Spinal cord (tissue), 10 donors: ENCODE measurements around the gene CCDC81. TPM values are rescaled to one million over a fixed set of nuclear protein-coding genes. Genes with fewer than 3 reads are reported as not detected.
A peak's percentile ranks its signal among the peaks of the same experiment; 100 is the strongest.

ENCODE experiments used
- DNase-seq, 6 donors: peaks; one replicate each; pipeline versions ENCODE4 v3.0.0 to v3.0.0-alpha.2; 2013 to 2015; ENCODE audit warnings: low spot score in 6 of 6, low read depth in 4 of 6
- H3K27ac ChIP-seq: one replicate; pipeline ENCODE4 v1.5.1; 2013; ENCODE audit warnings: low read depth, low read length, control low read depth
- H3K27me3 ChIP-seq: one replicate; pipeline ENCODE4 v1.6.1; 2013; ENCODE audit warnings: low read length; ENCODE audit not compliant: control insufficient read depth, insufficient read depth
- H3K36me3 ChIP-seq: one replicate; pipeline ENCODE4 v1.6.1; 2013; ENCODE audit warnings: low read length; ENCODE audit not compliant: control insufficient read depth, insufficient read depth
- H3K4me1 ChIP-seq: one replicate; pipeline ENCODE4 v1.6.1; 2013; ENCODE audit warnings: low read length; ENCODE audit not compliant: control insufficient read depth, insufficient read depth
- H3K4me3 ChIP-seq: one replicate; pipeline ENCODE4 v1.5.1; 2013; ENCODE audit warnings: low read depth, low read length, control low read depth
- H3K9me3 ChIP-seq: one replicate; pipeline ENCODE4 v1.6.1; 2013; ENCODE audit warnings: low read length; ENCODE audit not compliant: control insufficient read depth, insufficient read depth
- WGBS: methylation state at CpG from one replicate; pipeline ENCODE4 v1.1.5; 2013; ENCODE audit warnings: missing lambda C conversion rate; ENCODE audit not compliant: insufficient coverage; 5-methylcytosine and 5-hydroxymethylcytosine counted together
- polyA plus RNA-seq, 2 donors: library from polyadenylated mRNA; unstranded; fragments of 120-200 nt; gene quantifications; one replicate each; pipeline ENCODE4 v1.2.1, GENCODE V29; 2013; ENCODE audit not compliant: insufficient read length in 2 of 2
- total RNA-seq, 2 donors: library from RNA; depleted of rRNA in 1 of 2; stranded (reverse); fragments of 120-200 nt in 1 of 2; fragments of >200 nt in 1 of 2; gene quantifications; one replicate each; pipeline versions ENCODE4 v1.2.3 to v1.2.4, GENCODE V29; 2013 to 2014
- donor health status: healthy.

The CCDC81 gene
- total and polyA plus RNA-seq, 4 donors, result 4.0 to 8.6 (median 4.5) TPM

GRCh38 chr11:86363424-86363823 is 11.3 kb upstream of the CCDC81 start:
- no CpG with 5 or more reads among the region's 1 CpG for WGBS
- Histone ChIP-seq H3K27ac (no peak overlapping the region), H3K9me3 (no peaks in the 10 kb centered on the region), H3K36me3 (no peaks in the 10 kb centered on the region), H3K4me3 (no peak overlapping the region), H3K27me3 (no peaks in the 10 kb centered on the region), H3K4me1 (no peaks in the 10 kb centered on the region)
- no peak for DNase-seq

DNA sequence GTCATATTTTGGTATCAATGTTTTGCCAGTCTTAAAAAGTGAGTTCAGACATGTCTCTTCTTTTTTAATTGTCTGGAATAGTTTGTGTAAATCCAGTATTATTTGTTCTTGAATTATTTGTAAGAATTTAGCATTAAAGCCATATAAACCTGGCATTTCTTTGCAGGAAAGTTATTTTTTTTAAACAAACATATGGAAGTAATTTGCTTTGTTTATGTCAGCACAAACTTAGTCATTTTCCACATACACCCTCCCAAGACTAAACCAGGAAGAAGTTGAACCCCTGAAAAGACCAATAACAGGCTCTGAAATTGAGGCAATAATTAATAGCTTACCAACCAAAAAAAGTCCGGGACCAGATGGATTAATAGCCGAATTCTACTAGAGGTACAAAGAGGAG is 9.1 kb upstream of the CCDC81 start:
- no peaks in the 10 kb centered on the region for H3K4me1 ChIP-seq
- no peak overlapping the region for H3K27ac ChIP-seq
- DNase-seq, result no peak
- H3K9me3 ChIP-seq, result no peaks in the 10 kb centered on the region
- H3K4me3 ChIP-seq, result no peak overlapping the region
- WGBS, result no CpG with 5 or more reads among the region's 2 CpGs
- H3K36me3 ChIP-seq, result no peaks in the 10 kb centered on the region
- no peaks in the 10 kb centered on the region for H3K27me3 ChIP-seq

DNA sequence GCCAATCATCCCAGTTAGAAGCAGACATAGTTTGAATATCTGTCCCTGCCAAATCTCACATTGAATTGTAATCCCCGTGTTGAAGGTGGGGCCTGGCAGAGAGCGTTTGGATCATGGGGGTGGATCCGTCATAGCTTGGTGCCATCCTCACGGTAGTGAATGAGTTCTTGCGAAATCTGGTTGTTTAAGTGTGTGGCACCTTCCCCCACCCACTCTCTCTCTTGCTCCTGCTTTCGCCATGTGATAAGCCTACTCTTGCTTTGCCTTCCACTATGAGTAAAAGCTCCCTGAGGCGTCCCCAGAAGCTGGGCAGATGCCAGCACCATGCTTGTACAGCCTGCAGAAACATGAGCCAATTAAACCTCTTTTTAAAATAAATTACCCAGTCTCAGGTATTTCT is 5.0 kb upstream of the CCDC81 start:
- DNase-seq, result no peak
- Histone ChIP-seq H3K4me1 (peaks cover 3% of the 10 kb centered on the region), H3K4me3 (no peak overlapping the region), H3K9me3 (no peaks in the 10 kb centered on the region), H3K27ac (no peak overlapping the region), H3K27me3 (no peaks in the 10 kb centered on the region), H3K36me3 (no peaks in the 10 kb centered on the region)
- WGBS, result 94% methylated on average over 2 of the region's 7 CpGs

DNA sequence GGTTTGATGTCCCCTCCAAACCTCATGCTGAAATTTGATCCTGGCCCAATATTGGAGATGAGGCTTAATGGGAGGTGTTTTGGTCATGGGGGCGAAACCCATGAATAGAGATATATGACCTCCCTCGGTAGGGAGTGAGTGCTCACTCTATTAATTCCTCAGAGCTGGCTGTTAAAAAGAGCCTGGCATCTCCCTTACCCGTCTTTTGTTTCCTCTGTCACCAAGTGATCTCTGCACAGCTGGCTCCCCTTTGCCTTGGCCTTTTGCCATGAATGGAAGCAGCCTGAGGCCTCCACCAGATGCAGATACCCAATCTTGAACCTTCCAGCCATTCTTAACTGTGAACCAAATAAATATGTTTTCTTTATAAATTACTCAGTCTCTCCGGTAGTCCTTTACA is 4.5 kb upstream of the CCDC81 start:
- Histone ChIP-seq H3K27me3 (no peaks in the 10 kb centered on the region), H3K4me3 (no peak overlapping the region), H3K9me3 (no peaks in the 10 kb centered on the region), H3K4me1 (peaks cover 8% of the 10 kb centered on the region), H3K36me3 (no peaks in the 10 kb centered on the region), H3K27ac (no peak overlapping the region)
- WGBS, result 86% methylated on average over 1 of the region's 4 CpGs
- DNase-seq, result no peak

GRCh38 chr11:86370922-86371594 is 3.6 kb upstream of the CCDC81 start:
- H3K36me3 ChIP-seq, result no peaks in the 10 kb centered on the region
- 95% methylated on average over 3 of the region's 6 CpGs for WGBS
- H3K27ac ChIP-seq, result no peak overlapping the region
- no peak overlapping the region for H3K4me3 ChIP-seq
- no peaks in the 10 kb centered on the region for H3K27me3 ChIP-seq
- DNase-seq, result no peak
- no peaks in the 10 kb centered on the region for H3K9me3 ChIP-seq
- H3K4me1 ChIP-seq, result peaks cover 10% of the 10 kb centered on the region

GRCh38 chr11:86372041-86372440 is 2.6 kb upstream of the CCDC81 start:
- Histone ChIP-seq H3K4me1 (peaks cover 10% of the 10 kb centered on the region), H3K36me3 (no peaks in the 10 kb centered on the region), H3K27me3 (no peaks in the 10 kb centered on the region), H3K4me3 (no peak overlapping the region), H3K9me3 (no peaks in the 10 kb centered on the region), H3K27ac (no peak overlapping the region)
- DNase-seq, result peak in 1 of 6 donors; percentile 50
- WGBS, result no CpG with 5 or more reads among the region's 1 CpG

GRCh38 chr11:86372586-86372985 is 2.1 kb upstream of the CCDC81 start:
- H3K27ac ChIP-seq, result no peak overlapping the region
- H3K4me3 ChIP-seq, result no peak overlapping the region
- no peak for DNase-seq
- H3K4me1 ChIP-seq, result peaks cover 10% of the 10 kb centered on the region
- no peaks in the 10 kb centered on the region for H3K27me3 ChIP-seq
- no peaks in the 10 kb centered on the region for H3K36me3 ChIP-seq
- H3K9me3 ChIP-seq, result no peaks in the 10 kb centered on the region

DNA sequence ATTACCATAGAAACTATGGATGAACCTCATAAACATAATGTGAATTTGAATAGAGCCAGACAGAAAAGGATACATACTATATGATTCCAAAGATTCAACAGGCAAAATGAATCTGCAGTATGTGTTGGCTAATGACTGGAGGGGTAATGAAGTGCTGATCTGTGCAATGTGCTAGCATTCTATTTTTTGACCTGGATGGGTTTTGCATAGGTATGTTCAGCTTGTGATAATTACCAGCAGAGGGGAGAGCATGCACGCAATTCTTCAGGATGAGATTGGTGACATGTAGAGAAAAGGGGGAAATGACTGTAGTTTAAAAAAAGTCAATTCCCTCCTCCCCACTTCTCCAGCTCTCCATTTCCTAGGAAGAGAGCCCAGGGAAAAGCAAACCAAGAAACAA is 618 bp upstream of the CCDC81 start:
- DNase-seq, result no peak
- H3K9me3 ChIP-seq, result no peaks in the 10 kb centered on the region
- H3K27ac ChIP-seq, result peak overlapping the region; percentile 17
- H3K27me3 ChIP-seq, result no peaks in the 10 kb centered on the region
- peaks cover 10% of the 10 kb centered on the region for H3K4me1 ChIP-seq
- H3K36me3 ChIP-seq, result no peaks in the 10 kb centered on the region
- WGBS, result no CpG with 5 or more reads among the region's 1 CpG
- peak overlapping the region; percentile 30 for H3K4me3 ChIP-seq

- Histone ChIP-seq H3K4me1 (peaks cover 10% of the 10 kb centered on the region), H3K4me3 (no peak overlapping the region), H3K27me3 (no peaks in the 10 kb centered on the region), H3K27ac (no peak overlapping the region), H3K9me3 (peaks cover 2% of the 10 kb centered on the region), H3K36me3 (no peaks in the 10 kb centered on the region)
- DNase-seq, result no peak
These were observed 3.3 kb downstream of the CCDC81 start for GRCh38 chr11:86377972-86378371.

- Histone ChIP-seq H3K36me3 (no peaks in the 10 kb centered on the region), H3K4me1 (no peaks in the 10 kb centered on the region), H3K9me3 (peaks cover 2% of the 10 kb centered on the region), H3K27me3 (no peaks in the 10 kb centered on the region), H3K27ac (no peak overlapping the region), H3K4me3 (no peak overlapping the region)
- WGBS, result no CpG with 5 or more reads among the region's 2 CpGs
- DNase-seq, result peak in 1 of 6 donors; percentile 53
These were observed 5.8 kb downstream of the CCDC81 start for GRCh38 chr11:86380295-86381059.
